GM19372 (cell line): Measurements from ENCODE around the gene SLC13A3.

ENCODE experiments used
- ATAC-seq: cut with Tn5 transposase; IDR thresholded peaks from one replicate; pipeline ENCODE4 v1.9.1; 2021; ENCODE audit warnings: mild to moderate bottlenecking, low read depth, moderate library complexity; ENCODE audit not compliant: unreplicated experiment

The SLC13A3 gene

DNA sequence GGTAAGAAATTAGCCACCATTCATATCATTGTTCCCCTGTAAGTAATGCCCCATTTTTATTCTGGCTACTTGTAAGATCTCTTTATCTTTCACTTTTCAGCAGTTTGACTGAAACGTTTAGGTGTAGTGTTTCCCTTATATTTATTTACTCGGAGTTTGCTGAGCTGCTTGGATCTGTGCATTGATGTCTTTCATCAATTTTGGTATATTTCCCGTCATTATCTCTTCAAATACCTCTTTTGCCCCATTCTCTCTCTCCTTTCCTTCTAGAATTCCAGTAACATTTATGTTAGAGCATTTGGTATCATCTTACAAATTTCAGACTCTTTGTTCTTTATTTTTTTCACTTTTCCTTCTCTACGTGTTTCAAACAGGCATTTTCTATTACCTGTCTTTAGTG, 9.2 kb upstream of the SLC13A3 start:
- ATAC-seq = no peak

DNA sequence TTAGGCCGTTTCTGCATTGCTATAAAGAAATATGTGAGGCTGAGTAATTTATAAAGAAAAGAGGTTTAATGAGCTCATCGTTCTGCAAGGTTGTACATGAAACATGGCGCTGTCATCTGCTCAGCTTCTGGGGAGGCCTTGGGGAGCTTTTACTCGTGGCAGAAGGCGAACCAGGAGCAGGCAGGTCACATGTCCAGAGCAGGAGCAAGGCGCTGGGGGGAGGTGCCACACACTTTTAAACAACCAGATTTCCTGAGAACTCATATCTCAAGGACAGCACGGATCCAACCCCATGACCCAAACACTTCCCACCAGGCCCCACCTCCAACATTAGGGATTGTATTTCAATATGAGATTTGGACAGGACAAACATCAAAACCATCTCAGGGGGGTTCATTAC, 6.4 kb upstream of the SLC13A3 start:
- no peak for ATAC-seq

DNA sequence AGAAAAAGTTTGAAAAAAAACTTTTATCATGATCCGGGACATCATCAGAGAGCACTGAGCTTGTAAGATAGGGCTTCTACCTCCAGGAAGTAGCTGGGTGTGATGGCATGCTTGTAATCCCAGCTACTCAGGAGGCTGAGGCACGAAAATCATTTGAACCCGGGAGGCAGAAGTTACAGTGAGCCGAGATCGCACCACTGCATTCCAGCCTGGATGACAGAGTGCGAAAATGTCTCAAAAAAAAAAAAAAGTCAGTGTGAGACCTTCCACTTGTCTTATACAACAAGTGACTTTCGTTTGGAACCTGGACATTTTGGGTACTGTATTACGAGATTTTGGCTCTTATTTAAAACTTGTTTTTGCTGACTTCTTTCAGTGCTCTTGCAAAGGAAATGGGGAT, 5.9 kb upstream of the SLC13A3 start:
- no peak for ATAC-seq

DNA sequence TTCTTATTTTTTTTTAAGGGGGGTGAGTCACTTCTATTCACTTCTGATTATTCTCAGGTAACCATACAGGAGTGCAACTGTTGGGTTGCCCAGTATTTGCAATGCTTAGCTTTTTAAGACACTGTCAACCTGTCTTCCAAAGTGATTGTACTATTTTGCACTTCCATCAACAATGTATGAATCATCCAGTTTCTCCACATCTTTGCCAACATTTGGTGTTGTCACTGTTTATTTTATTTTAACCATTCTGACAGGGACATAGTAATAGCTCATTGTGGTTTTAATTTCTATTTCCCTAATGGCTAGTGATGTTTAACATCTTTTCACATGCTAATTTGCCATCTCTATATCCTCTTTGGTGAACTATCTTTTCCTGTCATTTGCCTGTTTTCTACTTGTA, 1.4 kb upstream of the SLC13A3 start:
- ATAC-seq = no peak

DNA sequence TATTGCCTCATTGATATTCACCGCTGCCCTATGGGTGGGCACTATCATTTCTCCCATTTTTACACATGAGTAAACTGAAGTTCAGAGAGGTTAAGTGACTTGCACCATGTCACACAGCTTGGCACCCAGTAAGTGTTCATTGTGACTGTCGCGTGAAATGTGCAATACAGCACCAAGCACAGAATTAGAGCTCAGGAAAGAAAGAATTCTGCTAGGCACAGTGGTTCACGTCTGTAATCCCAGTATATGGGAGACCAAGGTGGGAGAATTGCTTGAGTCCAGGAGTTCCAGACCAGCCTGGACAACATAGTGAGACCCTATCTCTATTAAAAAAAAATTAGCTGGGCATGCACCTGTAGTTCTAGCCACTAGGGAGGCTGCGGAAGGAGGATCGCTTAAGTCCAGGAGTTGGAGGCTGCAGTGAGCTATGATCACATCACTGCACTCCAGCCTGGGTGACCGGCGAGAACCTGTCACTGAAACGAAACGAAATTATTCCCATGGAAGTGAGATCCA, 626 bp downstream of the SLC13A3 start:
- no peak for ATAC-seq

DNA sequence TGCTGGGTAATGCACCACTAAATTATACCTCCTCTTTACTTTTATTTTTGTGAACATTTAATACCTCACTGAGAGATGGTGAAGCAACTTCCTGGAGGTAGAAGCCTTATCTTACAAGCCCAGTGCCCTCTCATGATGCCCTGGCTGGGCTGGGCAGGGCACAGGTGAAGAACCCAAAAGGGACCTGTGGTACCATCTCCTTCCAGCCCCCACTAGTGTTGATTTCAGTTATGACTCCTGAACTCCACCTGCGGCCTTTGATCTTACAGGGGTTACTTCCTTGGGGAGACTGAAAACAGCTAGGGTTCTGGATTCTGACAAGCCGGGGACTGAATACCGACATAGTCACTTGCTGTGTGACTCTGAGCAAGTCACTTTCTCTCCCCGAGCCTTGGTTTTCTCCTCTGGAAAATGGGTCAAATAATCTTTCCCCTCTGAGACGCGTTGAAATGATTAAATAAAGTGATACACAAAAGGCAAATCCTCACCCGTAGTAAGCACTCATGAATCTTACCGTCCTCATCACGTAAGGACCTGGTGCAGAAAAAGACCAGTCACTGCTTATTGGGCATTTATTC, 1.2 kb downstream of the SLC13A3 start:
- no peak for ATAC-seq

DNA sequence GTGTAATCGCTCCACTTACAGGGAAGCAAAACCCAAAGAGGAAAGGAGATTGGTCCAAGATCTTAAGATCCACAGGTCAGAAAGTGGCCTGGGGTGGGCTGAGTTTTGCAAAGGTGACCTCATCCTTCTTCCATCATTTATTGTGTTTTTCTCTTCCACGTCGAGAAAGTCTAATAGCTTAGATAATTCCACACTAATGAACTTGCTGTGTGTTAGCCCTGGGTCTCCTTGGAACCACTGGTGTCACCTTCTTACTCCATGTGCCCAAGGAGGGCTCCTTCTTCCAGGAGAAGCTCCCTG, 1.7 kb downstream of the SLC13A3 start:
- no peak for ATAC-seq

DNA sequence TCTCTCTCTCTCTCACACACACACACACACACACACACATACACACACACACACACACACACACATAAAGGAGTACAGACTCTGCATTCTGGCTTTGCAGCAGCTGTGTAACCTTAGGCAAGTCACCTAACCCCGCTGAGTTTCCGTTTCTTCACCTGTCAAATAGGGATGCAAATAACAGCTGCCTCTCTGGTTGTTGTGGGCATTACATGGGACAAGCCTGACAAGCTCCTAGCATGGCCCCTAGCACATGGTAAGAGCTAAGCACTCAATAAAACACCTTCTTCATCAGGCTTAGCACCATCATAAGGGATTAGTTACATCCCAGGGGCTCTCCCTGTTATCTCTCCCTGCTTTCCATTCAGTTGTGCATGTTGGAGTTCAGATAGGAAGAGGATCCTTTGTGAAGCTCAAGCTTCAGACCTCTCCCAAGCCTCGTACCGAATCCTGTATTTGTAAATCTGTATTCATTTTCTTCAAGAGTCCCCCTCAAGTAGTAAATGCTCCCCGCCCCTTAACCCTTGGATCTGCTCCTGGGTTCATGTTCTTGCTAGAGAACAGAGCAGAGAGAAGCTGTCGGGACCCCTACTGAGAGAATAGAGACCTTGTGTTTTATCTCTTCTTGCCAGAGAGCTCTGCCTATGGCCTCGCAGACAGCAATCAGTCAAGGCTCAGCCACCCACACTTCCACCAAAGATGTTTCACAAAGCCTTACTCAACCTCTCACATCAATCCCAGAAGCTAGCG, 2.2 kb downstream of the SLC13A3 start:
- ATAC-seq = no peak

DNA sequence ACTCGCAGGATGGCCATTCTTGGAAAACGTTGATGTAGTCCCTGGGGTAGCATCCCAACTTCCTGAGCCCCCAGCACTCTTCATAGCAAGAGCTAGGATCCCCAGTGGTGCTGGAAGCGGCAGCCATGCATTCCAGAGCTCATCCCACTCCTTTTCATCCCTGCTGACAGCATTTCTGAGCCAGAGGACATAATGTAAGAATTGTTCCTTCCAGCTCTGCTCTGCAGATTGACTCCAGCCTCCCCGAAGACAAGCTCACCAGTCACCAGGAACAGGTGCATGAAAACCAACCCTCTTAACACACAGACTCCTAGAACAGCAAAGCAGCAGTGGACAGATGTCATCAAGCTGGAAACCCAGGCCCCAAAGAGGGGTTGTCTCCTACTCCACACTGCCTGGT, 3.8 kb downstream of the SLC13A3 start:
- no peak for ATAC-seq

DNA sequence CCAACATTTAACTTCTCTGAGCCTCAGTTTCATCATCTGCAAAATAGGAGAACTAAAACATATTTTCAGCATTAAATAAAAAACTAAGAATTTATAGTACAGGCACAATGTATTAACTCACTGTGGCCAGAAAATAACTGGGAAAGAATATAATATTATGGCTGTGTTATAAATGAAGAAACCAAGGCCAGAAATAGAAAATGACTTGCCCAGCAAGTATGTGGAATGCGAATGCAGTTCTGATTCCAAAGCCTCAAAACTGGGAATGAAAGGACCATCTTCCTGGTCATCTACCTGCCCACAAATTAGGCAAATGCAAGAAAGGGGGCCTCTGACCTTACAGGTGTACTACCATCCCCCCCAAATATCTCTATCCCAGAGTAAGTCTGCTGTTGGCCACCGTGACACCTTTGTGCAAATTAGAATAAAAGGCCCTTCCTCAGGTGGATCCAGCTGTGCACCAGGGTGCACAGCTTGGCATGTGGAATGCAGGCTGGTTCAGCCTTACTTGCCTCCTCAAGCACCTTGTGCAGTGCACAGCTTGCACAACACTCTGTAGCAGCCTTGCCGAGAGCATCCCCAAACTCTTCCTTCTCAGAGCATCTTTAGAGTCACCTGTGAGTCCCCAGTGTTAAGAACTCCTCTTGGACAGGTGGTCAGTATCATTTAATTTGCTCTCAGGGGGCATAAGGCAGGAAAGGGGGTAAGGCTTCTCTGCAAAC, 4.4 kb downstream of the SLC13A3 start:
- no peak for ATAC-seq

DNA sequence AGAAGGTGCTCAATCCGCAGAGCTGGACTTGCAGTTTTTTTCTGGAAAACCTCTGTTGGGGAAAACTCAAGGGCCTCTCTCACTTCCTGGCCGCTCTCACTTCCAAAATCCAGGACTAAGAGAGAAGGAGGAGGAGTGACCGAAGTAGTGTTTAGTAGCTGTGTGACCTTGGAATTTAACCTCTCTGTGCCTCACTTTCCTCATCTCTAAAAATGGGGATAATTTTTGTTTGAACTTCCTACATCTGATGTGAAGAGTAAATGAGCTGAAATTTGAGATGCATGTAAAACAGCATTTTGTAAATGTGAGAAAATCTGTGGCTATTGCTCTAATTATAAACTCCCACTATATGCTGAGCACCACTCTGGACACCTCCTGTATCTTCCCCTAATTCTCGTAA, 5.1 kb downstream of the SLC13A3 start:
- no peak for ATAC-seq

DNA sequence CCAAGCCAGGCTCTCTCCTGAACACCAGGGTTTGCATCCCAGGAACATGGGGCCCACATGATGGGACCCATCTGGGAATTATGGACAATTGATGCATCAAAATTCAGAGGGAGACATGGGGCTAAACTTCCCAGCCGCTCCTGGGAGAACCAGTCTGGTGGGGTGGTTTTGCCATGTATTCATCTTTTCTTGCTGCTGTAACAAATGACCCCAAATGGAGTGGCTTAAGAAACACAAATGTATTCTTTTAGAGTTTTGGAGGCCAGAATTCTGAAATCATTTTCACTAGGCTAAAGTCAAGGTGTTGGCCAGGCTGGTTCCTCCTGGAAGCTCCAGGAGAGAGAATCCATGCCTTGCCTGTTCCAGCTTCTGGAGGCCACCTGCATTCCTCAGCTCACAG, 6.5 kb downstream of the SLC13A3 start:
- no peak for ATAC-seq

DNA sequence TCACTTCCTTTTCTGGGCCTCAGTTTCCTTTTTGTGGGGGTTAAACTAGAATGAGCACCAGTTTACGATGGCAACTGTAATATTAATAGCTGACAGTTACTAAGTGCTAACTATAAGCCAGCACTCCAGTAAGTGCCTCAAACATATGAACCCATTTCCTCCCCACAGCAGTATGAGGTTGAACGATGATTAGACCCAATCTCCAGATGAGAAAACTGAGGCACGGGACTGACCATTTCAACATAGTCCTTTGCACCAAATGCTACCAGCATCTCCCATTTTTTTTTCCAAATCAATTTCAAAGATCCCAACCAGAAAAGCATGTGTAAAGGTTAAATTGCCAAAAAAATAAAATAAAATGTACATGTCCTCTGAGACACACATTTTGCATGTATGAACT, 7.1 kb downstream of the SLC13A3 start:
- ATAC-seq = no peak

DNA sequence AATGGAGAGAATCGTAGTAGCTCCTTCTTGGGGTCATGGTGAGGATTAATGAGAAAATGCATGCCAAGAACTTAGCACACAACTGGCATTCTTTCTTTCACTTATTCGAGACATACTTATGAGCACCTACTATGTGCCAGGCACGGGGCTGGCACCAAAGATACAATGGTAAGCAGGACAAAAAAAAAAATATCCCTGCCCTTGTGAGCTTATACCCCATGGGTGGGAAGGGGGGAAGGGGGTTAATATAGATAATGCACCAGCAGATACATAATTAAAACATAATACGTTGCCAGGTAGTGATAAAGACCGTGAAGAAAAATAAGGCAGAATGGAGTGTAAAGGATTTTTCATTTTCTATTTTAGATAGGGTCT, 8.3 kb downstream of the SLC13A3 start:
- ATAC-seq = no peak

DNA sequence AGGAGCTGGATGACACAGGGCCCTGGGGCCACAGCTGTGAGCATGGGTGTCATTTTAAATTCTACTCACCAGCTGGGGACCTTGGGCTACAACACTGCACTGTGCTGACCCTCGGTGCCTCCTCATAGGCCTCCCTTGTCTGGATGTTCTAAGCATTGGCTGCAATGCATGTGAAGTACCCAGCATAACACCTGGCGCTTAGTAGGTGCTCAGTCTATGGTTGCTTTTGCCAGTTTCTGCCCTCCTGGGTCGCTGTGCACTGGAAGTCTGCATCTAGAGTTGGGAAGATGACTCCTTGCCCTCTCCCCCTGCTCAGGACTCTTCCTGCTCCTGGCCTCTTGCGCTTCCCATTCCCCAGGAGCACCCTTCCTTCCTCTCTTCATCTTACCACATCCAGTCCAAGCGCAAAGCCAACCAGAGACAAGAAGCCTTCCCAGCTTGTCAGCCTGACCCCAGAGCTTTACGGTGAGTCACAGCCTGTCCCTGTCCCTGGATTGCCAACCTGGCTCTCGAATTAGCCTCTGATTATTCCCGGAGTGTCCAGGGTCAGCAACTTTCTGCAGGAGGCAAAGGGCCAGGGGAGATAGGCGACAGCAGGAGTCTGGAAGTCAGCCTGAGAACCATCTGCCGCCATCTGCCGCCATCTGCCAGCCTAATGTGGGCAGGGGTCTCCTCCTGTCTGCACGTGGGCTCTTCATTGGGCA, 8.8 kb downstream of the SLC13A3 start:
- ATAC-seq = no peak

DNA sequence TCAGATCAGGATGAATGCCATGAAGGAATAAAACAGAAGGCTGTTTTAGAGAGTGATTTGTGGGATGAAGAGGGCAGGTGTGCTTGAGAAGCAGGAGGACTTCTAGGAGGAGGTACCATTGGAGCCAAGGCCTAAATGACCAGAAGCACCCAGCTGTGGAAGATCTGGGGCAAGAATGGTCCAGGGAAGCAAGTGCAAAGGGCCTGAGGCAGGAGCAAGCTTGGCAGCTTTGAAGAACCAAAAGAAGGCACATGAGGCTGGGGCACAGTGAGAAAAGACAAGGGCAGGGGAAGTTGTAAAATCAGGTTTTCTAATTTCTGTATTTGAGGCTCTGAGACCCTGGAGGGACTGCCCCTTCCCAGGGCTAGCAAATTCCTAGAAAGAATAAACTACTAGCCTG, 9.8 kb downstream of the SLC13A3 start:
- no peak for ATAC-seq

DNA sequence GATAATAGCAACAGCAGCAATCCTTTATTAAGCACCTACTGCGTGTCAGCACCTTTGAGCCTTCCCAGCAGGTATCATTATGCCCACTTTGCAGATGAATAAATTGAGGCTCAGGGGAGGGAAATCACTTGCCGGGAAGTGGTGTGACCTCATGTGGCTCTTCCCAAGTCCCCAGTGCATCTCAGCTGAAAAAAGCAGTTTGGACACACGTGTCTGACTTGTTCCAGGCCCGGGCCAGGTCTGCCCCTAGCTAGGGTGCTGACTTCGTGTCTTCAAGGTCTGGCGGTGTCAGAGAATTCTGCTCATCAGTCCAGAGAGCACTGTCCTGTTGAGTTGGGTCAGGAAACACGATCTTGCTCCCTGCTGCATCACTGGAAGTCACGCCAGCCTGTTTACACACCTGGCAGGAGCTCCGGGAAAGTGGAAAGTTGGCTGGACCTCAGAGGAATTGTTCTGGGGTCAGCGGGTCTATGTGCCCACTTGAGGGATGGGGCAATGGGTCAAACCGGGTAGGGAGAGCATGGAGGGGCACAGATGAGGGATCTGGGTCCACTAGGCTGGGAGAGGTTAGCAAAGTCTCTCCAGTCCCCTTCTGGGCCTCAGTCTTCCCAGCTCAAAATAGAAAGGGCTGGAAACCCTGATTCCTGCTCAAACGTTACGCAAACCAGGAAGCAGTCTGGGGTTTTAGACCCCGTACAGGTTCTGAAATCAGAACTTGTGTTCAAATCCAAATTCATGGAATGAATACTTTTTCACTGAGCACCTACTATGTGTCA, 10.5 kb downstream of the SLC13A3 start:
- ATAC-seq = no peak

DNA sequence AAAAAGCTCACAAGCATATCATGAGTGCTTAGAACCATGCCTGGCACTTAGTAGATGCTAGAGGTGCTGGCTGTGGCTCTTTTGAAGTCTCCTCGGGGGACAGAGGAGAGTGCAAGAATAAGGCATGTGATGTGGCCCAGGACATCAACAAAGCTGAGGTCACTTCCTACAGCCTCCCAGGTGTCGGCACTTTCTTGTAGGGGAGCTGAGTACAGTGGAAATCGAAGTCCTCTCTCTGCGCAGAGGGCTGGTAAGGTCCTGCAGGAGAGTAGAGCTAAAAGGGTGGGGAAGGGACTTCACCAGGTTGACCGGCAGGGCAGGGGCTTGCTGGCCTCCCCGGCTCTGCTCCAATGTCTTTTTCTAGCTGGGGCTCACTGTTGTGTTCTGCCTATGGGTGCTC, 11.2 kb downstream of the SLC13A3 start:
- no peak for ATAC-seq

DNA sequence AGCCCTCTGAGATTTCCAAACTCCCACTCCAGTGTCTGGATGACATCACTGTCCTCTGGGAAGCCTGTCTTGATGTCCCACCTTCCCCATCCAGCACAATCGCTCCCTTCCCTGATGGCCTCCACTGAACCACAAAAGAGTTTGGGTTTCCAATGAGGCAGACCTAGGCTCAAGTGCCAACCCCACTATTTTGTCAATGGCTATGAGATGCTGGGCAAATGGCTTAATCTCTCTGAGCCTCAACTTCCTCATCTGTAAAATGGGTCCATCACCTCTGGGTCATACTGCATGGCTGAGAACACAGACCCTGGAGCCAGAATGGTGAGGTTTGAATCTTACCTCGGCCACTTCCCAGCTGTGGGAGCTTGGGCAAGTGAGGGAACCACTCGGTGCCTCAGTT, 11.7 kb downstream of the SLC13A3 start:
- no peak for ATAC-seq

DNA sequence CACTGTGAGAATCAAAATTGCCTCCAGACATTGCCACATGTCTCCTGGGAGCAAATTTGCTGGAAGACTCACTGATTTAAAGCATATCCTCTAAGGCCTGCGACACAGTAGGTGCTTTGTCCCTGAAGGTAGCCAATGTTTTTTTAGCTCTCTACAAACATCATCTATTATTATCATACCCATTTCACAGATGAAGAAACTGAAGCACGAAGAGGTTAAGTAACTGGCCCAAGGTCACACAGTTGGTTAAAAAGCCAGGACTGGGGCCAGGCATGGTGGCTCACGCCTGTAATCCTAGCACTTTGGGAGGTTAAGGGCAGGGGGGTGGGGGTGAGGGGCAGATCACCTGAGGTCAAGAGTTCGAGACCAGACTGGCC, 12.4 kb downstream of the SLC13A3 start:
- no peak for ATAC-seq
